Tibial artery (tissue), 4 donors: Measurements from ENCODE around the gene TRPV5.

Source experiments
- DNase-seq, 2 donors: peaks; one replicate each; pipeline ENCODE4 v3.0.0-alpha.2; 2019
- H3K27ac ChIP-seq, 2 donors: fragments of 200-600 bp; sonication (generic) in 1 of 2; 1 replicate in 1 of 2; 2 replicates in 1 of 2; pipeline ENCODE4 v1.5.1; 2018 to 2019; ENCODE audit warnings: mild to moderate bottlenecking in 1 of 2
- H3K27me3 ChIP-seq, 2 donors: fragments of 200-600 bp; sonication (generic) in 1 of 2; one replicate each; pipeline versions ENCODE4 v1.5.1 to v1.6.0; 2016 to 2019
- H3K36me3 ChIP-seq, 3 donors: fragments of 200-600 bp; sonication (generic) in 2 of 3; one replicate each; pipeline ENCODE4 v1.5.1; 2016 to 2019; ENCODE audit warnings: mild to moderate bottlenecking in 2 of 3
- H3K4me1 ChIP-seq, 4 donors: fragments of 200-600 bp; sonication (generic) in 2 of 4; 1 replicate in 3 of 4; 2 replicates in 1 of 4; pipeline ENCODE4 v1.5.1; 2016 to 2019
- H3K4me3 ChIP-seq, 2 donors: fragments of 200-600 bp; sonication (generic) in 1 of 2; 1 replicate in 1 of 2; 2 replicates in 1 of 2; pipeline ENCODE4 v1.5.1; 2018 to 2019; ENCODE audit warnings: mild to moderate bottlenecking in 2 of 2
- H3K9me3 ChIP-seq, 3 donors: fragments of 200-600 bp; sonication (generic) in 1 of 3; one replicate each; pipeline ENCODE4 v1.5.1; 2016 to 2019
- intact Hi-C: fragments of 100-400 bp; cut with DNase I; formaldehyde crosslinking; loops from one replicate; pipeline ENCODE4 v1.15.0; 2023; ENCODE audit warnings: low total_unique reads
- TF ChIP-seq, protein P1 (sequence below), 2 experiments: fragments of 200-600 bp in 1 of 2; fragments of 450-650 bp in 1 of 2; IDR thresholded peaks; one replicate each; pipeline ENCODE4 v1.5.1; 2017 to 2019; ENCODE audit warnings: antibody characterized with exemption in 2 of 2, mild to moderate bottlenecking in 1 of 2, moderate library complexity in 1 of 2

Gene TRPV5

DNA sequence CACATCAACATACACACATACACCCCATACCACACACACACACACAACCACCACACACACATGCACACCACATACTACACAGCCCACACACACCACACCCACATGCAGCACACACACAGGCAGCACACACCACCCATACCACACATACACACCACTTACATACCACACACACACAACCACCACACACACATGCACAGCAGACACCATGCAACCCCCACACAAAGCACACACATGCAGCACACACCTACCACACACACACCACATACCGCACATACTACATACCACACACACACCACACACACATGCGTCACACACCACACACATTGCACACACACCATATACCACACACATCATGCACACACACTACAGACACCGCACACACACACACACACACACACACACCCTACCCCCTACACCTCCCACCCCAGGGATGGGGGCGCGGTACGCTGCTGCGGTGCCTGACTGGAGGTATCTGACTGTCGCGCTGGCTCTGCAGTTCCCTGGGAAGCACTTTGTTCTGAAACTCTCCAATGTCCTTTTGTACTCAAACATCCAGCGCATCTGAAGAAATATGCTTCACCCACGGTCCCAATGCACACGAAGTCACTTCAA, 42.6 kb downstream of the TRPV5 start:
- no peak for DNase-seq
- TF ChIP-seq, protein P1, sequence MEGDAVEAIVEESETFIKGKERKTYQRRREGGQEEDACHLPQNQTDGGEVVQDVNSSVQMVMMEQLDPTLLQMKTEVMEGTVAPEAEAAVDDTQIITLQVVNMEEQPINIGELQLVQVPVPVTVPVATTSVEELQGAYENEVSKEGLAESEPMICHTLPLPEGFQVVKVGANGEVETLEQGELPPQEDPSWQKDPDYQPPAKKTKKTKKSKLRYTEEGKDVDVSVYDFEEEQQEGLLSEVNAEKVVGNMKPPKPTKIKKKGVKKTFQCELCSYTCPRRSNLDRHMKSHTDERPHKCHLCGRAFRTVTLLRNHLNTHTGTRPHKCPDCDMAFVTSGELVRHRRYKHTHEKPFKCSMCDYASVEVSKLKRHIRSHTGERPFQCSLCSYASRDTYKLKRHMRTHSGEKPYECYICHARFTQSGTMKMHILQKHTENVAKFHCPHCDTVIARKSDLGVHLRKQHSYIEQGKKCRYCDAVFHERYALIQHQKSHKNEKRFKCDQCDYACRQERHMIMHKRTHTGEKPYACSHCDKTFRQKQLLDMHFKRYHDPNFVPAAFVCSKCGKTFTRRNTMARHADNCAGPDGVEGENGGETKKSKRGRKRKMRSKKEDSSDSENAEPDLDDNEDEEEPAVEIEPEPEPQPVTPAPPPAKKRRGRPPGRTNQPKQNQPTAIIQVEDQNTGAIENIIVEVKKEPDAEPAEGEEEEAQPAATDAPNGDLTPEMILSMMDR (IDR thresholded peaks at IDR 0.05): no peak
- intact Hi-C loops: no loop called here
- no peak overlapping the region for H3K4me3 ChIP-seq
- no peak overlapping the region for H3K27ac ChIP-seq
- H3K4me1 ChIP-seq: peaks cover 0 to 2% (median 0%) of the 10 kb centered on the region in 4 donors
- no peaks in the 10 kb centered on the region for H3K9me3 ChIP-seq
- H3K36me3 ChIP-seq: no peaks in the 10 kb centered on the region
- peaks cover 0 to 17% of the 10 kb centered on the region in 2 donors for H3K27me3 ChIP-seq

DNA sequence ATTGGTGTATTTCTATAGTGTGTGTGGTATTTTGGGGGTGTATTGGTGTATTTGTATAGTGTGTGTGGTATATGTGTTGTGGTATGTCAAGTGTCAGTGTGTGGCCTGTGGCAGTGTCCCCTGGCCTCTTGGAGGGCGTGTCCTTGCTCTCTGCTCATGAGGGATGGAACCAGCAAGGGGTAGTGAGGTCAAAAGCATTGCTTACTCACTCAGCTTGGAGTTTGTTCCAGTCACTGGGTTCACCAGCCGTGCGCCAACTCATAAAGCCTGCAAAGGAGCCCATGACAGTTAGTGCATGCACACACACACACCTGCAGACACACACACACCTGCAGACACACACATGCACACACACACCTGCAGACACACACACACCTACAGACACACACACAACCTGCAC, 43.7 kb downstream of the TRPV5 start:
- TF ChIP-seq, protein P1 (IDR thresholded peaks at IDR 0.05): no peak
- Histone ChIP-seq H3K4me1 (peaks cover 0 to 6% (median 0%) of the 10 kb centered on the region in 4 donors), H3K36me3 (no peaks in the 10 kb centered on the region), H3K4me3 (no peak overlapping the region), H3K27ac (no peak overlapping the region), H3K9me3 (no peaks in the 10 kb centered on the region), H3K27me3 (peaks cover 0 to 20% of the 10 kb centered on the region in 2 donors)
- no peak for DNase-seq
- intact Hi-C loops: no loop called here

DNA sequence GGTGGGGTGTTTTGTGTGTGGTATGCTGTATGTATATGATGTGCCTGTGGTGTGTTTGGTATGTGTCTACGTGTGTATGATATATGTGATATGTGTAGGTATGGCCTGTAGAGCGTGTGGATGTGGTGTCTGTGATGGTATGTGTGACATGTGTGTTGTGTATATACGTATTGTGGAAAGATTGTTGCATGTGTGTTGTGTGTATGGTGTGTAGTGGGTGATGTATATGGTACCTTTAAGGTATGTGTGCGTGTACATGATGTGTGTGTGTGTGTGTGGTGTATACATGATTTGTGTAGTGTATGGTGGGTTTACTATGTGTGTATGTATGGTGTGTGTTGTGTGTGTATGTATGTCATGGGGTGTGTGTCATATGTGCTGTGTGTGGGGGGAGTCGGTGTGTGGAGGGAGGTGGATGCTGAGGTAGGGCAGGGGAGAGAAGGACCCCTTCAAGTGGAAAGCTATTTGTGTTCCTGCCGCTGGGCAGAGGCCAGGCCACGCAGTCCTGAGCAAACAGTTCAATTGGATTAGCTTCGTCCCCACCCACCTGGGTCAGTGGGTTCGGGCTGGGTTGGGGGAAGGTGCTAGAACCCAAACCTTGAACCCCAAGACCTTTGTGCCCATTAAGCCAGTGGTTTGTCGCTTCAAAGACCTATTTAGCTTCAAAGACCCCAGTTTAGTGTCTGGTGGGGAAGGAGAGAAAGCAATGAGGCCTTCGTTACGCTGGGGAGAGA, 46.1 kb downstream of the TRPV5 start:
- Histone ChIP-seq H3K9me3 (no peaks in the 10 kb centered on the region), H3K27me3 (peaks cover 0 to 28% of the 10 kb centered on the region in 2 donors), H3K36me3 (no peaks in the 10 kb centered on the region), H3K27ac (no peak overlapping the region), H3K4me1 (peaks cover 0 to 6% (median 0%) of the 10 kb centered on the region in 4 donors), H3K4me3 (no peak overlapping the region)
- intact Hi-C loops: no loop called here
- TF ChIP-seq, protein P1 (IDR thresholded peaks at IDR 0.05): no peak
- DNase-seq: peak; percentile 14 to 39

DNA sequence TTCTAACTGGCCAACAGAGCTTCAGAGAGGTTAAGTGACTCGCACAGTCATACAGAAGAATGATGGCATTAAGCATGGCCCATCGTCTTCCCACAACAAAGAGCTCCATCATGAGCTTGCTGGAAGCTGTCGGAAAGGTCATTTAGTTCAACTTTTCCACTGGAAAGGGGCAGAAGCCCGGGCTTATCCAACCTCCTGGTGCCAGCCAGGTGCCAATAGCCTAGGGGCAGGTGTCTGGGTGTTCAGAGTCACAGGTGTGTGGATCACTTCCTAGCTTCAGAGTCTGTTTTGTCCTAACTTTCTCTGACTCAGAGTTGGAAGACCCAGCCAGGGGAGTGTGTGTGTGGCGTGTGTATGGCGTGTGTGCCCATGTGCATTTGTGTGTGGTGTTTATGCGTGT, 46.7 kb downstream of the TRPV5 start:
- Histone ChIP-seq H3K4me3 (no peak overlapping the region), H3K27ac (no peak overlapping the region), H3K9me3 (no peaks in the 10 kb centered on the region), H3K36me3 (no peaks in the 10 kb centered on the region), H3K4me1 (peaks cover 0 to 6% (median 0%) of the 10 kb centered on the region in 4 donors), H3K27me3 (peaks cover 0 to 24% of the 10 kb centered on the region in 2 donors)
- intact Hi-C loops: no loop called here
- TF ChIP-seq, protein P1 (IDR thresholded peaks at IDR 0.05): no peak
- DNase-seq: peak in 1 of 2 donors; percentile 20

DNA sequence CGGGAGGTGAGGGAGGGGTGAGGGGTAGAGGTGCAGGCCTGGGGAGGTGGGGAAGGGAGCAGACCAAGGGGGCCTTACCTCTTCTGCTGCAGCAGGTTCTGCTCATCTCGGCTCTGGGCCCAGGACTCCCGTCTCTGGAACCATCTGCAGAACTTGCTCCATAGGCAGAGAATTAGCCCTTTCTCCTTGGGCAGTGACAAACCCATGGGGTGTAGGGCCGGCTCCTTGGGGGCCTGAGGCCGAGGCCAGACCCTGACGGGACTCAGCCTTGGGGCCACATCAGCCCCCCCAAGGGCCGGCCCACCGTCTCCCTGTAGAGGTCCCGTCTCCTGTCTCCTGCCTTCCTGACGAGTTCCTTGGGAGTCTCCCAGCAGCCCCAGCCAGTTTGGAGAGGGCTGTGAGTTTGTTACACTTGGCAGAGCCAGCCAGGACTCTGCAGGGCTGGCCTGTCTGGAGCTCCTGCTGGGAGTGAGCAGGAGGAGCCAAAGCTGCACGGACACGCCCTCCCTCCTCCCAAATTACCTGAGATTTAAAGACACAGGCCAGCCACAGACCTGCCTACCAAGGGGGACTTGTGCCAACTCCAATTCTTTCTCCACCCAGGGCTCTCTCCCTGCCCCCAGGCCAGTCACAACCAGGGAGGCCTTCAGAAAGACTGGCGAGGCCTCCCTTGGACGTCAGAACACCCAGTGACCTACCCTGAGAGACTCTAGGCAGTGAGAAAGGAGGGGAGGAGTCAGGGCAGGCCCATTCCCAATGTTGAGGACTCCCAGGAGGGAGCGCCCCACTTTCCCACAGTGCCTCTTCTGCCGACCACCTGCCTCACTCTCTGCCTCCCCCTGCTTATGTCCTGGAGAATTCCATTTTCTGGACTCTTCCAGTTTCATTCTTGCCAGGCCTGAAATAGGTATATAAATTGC, 48.0 kb downstream of the TRPV5 start, which contains the start of gene TRPV6:
TSS of gene TRPV6 (minus strand) at position 435 of the 920 bp plus-strand sequence.
- peaks cover 0 to 25% of the 10 kb centered on the region in 2 donors for H3K27me3 ChIP-seq
- no peaks in the 10 kb centered on the region for H3K36me3 ChIP-seq
- TF ChIP-seq, protein P1 (IDR thresholded peaks at IDR 0.05): no peak
- DNase-seq: peak in 1 of 2 donors; percentile 3
- no peaks in the 10 kb centered on the region for H3K9me3 ChIP-seq
- H3K4me3 ChIP-seq: no peak within 1 kb of the TSS
- no peak within 1 kb of the TSS for H3K27ac ChIP-seq
- H3K4me1 ChIP-seq: peaks cover 0 to 6% (median 0%) of the 10 kb centered on the region in 4 donors
- intact Hi-C loops: no loop called here
